Cardiac fibroblast (primary cell): ENCODE results near the gene LGALSL.
A peak's percentile ranks its signal among the peaks of the same experiment; 100 is the strongest.

Experiments used
- DNase-seq, 2 donors: peaks; one replicate each; pipeline versions ENCODE4 v3.0.0 to v3.0.0-alpha.2; 2010; ENCODE audit warnings: low read depth in 2 of 2
- H3K4me3 ChIP-seq, 2 donors: replicated peaks in 1 of 2; 1 replicate in 1 of 2; 2 replicates in 1 of 2; pipeline ENCODE4 v1.5.1; 2011; ENCODE audit warnings: low read depth in 2 of 2, low read length in 2 of 2, mild to moderate bottlenecking in 2 of 2, moderate library complexity in 1 of 2
- CTCF ChIP-seq: IDR thresholded peaks from one replicate; pipeline ENCODE4 v1.5.1; 2011; ENCODE audit warnings: low read depth, mild to moderate bottlenecking, low read length, inconsistent platforms

Gene LGALSL

DNA sequence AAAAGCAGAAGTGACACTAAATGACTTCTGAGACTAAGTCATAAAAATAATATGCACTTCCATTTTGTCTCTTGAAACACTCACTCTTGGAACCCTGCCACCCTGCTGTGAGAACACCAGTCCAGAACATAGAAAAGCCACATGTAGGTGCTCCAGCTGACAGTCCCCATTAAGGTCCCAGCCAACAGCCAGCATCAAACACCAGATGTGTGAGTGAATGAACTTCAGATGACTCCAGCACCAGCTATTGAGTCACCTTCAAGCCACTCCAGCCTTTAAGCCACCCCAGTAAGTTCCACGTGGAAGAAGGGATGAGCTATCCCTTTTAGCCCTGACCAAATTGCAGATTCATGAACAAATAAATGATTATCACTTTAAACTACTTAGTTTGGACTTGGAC, 31.5 kb upstream of the LGALSL start:
- TF ChIP-seq CTCF, result no peak
- DNase-seq, result no peak
- H3K4me3 ChIP-seq, result no peak overlapping the region

DNA sequence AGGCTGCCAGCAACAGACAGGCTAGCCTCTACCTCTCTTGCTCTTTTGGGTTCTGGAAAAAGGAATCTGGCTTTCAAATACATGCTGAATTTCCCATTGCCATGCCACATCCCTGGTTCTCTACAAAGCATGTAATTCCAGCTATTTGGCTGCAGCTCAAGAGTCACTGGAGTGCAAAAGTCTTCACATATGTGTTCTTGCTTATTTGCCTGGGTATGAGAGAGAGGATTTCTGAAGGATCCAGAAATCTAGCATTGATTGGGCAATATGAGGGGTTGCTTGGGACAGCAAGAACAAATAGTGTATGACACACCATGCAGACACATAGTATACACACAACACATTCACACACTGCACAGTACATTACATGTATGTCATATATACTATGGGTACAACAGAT, 30.7 kb upstream of the LGALSL start:
- H3K4me3 ChIP-seq, result no peak overlapping the region
- TF ChIP-seq CTCF, result no peak
- DNase-seq, result no peak

DNA sequence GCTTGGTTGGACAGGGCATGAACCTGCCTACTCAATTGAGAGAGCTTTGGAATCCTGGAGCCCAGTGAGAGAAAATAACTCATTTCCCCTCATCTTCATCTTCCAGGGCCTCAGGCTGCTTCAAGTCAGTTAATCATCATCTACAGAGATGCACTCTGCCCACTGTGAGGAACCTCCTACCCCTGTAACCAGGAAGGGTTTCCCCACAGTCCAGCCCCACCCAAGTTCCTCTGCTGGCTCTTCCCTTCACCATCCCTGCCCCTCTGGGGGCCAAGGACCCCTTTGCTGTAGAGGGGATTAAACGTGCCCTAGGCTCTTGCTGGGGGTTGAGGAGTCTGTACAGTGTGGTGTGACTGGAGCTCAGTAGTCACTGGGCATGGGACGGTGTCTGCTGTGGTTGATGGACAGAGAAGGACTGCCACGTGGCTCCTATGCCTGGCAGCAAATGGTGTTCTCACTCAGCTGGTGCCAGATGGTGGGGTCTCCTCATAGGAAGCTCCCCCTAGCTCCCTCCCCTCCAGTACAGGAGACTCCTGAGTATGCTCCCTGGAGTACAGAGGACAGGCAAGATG, 29.5 kb upstream of the LGALSL start:
- no peak for TF ChIP-seq CTCF
- DNase-seq, result no peak
- no peak overlapping the region for H3K4me3 ChIP-seq

GRCh38 chr2:64426183-64426952, 27.6 kb upstream of the LGALSL start:
- no peak for TF ChIP-seq CTCF
- H3K4me3 ChIP-seq, result no peak overlapping the region
- DNase-seq, result peak in 1 of 2 donors; percentile 43

DNA sequence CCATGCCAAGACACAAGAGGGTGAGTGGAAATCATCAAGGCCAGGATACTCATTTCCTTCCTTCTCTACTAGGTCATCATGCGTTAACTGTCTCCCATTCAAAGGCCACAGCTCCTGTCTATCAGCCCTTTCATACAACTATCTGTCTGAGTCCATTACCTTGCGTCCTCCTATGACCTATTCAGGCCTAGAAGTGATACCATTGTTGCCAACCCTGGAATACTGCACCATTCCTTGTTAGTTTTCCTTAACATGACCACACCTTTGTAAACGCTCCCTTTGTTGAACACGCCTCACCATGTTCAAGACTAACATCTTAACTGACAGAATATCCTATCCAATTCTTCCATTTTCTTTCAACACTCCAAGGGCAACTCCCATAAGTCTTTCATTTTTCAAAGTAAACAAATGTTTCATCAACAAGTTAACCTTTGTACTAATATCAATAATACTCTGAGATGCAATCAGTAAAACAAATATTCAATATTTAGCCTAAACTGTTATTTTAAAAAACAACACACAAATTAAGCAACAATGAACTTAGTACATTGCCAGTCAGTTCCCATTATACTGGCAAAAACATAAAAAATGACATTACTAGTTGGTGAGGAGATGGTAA, 19.8 kb upstream of the LGALSL start:
- no peak overlapping the region for H3K4me3 ChIP-seq
- no peak for TF ChIP-seq CTCF
- DNase-seq, result no peak

DNA sequence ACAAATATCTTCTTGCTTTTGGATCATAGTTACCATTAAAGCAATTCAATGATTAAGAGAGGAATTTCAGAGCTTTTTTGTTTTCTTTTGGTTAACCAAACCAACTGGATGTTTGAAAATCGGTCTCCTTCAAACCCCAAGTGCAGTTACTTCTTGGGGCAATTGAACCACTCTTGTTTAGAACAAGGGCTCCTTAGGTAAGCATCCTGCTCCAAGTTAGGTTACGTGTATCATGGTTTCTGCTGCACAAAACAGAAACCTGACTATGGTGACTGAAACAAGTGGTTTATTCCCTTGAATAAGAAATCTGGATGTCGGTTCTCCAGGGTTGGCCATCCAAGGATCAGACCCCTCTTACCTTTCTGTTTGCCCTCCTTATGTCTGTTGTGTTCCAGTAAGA, 16.1 kb upstream of the LGALSL start:
- no peak overlapping the region for H3K4me3 ChIP-seq
- TF ChIP-seq CTCF, result no peak
- no peak for DNase-seq
